Fibroblast of the conjunctiva (primary cell): Measurements from ENCODE around the gene LRIG3.
"Not testable (repeated sequence)": the region's sequence is repeated elsewhere in the genome, so short reads cannot be mapped to it uniquely, and the experiment has no call there.

ENCODE experiments used
- DNase-seq: peaks from one replicate; pipeline ENCODE4 v3.0.0-alpha.2; 2010; ENCODE audit warnings: low read depth

The LRIG3 gene, protein sequence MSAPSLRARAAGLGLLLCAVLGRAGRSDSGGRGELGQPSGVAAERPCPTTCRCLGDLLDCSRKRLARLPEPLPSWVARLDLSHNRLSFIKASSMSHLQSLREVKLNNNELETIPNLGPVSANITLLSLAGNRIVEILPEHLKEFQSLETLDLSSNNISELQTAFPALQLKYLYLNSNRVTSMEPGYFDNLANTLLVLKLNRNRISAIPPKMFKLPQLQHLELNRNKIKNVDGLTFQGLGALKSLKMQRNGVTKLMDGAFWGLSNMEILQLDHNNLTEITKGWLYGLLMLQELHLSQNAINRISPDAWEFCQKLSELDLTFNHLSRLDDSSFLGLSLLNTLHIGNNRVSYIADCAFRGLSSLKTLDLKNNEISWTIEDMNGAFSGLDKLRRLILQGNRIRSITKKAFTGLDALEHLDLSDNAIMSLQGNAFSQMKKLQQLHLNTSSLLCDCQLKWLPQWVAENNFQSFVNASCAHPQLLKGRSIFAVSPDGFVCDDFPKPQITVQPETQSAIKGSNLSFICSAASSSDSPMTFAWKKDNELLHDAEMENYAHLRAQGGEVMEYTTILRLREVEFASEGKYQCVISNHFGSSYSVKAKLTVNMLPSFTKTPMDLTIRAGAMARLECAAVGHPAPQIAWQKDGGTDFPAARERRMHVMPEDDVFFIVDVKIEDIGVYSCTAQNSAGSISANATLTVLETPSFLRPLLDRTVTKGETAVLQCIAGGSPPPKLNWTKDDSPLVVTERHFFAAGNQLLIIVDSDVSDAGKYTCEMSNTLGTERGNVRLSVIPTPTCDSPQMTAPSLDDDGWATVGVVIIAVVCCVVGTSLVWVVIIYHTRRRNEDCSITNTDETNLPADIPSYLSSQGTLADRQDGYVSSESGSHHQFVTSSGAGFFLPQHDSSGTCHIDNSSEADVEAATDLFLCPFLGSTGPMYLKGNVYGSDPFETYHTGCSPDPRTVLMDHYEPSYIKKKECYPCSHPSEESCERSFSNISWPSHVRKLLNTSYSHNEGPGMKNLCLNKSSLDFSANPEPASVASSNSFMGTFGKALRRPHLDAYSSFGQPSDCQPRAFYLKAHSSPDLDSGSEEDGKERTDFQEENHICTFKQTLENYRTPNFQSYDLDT

DNA sequence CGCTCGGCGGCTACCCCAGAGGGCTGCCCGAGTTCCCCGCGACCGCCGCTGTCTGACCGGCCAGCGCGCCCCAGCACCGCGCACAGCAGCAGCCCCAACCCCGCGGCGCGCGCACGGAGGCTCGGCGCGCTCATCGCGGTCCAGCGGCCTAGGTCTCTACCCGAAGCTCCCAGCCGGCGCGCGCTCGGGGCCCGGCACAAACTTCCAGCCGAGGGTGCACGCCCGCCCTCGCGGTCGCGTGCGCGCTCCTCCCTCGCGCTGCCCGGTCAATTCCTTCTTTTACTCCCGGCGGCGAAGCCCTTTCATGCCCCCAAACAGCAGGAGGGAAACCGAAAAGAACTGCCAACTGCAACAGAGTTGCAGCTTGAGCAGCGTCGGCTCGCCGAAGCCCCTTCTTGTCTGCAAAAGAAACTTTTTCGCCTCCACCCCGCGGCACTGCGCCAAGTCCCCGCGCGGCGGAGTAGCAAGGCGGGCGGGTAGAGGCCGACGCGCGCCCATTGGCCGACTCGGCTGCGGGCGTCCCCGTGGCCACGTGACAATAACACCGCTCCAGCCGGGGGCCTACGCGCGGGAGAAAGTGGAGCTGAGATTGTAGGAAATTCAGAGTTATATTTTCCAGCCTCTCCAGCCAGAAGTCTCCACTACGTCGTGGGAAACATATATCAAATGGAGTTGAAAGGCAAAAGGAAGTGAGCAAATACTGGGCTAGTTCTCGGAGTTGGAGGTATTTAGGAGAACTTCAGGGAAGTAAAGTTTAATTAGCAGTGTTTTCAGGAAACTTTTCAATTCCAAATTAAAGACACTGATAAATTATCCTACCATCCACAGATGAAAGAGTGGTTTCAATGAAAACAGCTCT lies at the start of gene LRIG3:
Gene LRIG3, minus strand, starts transcription at position 403 of the 859 bp plus-strand sequence. Its CDS starts 269 bp downstream, at position 134.
- DNase-seq, result peak; percentile 88

DNA sequence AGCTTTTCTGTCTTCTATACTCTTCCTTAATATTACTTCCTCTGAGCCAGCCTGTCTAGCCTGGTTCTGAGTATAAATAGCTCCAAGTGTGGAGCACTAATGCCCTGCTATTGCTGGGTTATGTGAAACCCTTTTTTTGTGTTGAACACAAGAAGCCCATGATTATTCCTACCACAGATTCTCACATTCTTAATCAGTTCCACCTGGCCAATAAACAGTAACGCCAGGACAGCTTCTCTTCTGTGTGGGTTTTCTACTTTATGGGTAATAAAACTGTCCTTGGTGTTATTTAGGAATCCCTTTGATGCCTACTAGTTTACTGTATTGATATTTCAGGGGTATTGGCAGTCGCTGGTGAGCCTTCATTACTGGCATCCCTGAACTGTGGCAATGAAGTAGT lies 48.9 kb upstream of the LRIG3 start:
- DNase-seq, result no peak

DNA sequence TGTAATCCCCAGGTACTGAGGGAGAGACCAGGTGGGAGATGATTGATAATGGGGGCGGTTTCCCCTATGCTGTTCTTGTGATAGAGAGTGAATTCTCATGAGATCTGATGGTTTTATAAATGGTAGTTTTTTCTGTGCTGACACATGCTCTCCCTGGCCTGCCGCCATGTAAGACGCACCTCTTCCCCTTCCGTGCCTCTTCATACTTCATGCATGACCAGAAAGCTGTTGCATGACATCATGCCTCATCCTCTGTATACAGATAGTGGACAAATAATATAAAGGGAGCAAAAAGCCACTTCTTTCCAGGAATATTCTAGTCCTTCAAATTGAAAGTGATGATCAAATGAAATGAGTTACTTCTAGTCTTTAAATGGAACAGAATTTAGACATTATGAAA lies 47.3 kb upstream of the LRIG3 start:
- DNase-seq, result peak; percentile 24

DNA sequence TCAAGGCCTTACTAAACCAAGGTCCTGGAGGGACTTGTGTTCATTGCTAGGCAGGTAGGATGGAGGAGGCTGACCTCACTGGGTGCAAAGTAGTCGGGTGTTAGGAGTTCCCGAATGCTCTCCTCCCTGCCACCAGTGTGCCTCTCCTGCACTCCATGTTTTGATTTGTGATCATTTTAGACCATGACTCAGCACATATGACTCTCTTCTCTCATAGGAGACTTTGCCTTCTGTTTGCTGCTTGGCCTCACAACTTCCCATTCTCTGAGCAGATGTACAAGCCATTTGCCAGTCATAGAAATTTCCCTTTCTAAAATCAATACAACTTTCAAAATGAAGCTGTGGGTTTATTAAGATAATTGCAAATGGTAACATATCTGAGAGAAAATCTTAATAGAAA lies 46.6 kb upstream of the LRIG3 start:
- DNase-seq, result no peak

DNA sequence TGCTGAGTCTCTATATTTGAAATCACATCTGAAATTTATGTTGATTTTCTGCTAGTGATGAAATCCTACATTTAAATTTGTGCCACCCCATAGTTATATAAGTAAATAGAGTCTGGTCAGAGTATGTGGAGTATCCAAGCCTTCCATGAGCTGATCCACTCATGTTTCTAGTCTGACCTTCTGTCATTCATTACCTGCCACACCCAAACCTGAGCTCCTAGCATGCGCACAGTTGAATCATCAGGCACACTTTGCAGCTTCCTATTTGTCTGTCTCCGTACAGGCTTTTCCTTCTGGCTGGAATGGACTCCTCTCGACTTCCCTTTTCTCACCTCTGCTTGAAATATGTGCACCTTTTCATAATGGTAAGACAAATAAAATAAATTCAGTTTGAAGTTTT lies 45.3 kb upstream of the LRIG3 start:
- no peak for DNase-seq

DNA sequence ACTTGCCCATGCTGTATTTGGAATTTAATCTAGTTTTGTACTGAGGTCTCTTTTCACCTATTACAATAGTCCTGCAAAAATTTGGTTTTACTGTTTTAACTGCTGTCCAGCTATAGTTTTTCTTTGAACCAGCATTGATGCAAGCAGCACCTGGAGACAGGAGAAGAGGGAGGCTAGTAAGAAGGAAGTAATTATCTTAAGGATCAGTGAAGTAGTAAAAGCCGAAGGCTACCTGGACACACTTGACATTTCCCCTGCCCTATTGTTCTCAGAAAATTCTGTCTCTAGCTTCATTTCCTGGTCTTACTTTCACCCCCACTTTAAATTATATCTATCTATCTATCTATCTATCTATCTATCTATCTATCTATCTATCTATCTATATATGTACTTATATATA lies 43.5 kb upstream of the LRIG3 start:
- no peak for DNase-seq

DNA sequence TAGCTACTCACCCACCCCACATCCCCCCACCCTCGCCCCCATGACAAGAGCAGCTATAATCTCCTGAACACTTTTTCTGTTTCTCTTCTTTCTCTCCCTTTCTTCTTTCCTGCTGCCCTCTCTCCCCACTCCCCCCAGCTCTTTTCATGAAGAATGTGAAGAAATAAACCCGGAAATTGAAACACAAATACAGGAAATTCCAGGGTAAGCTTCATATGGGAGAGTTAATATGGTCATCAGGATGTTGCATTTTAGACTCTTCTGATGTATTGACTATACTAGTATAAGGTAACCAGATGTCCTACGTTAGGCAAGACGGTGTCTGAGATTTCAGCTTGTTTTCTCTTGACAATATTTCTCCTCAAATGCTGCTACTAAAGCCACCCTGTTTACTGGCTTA lies 41.6 kb upstream of the LRIG3 start:
- no peak for DNase-seq

DNA sequence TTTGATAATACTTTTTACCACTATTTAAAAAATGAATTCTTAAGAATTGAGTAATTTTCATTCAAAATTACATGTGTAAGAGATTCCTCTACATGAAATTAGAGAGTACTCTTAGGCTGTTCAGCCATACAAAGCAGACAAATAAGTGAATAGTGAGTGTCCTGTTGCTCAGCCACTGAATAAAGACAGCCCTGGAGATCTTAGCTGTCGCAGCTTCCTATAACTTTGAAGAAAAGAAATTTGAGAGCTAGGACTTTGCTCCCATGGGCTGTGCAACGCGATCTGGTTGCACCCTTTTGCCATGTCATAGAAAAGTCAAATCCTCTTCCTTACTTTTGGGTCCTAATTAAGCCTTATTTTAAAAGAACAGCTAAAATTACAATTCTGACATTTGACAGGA lies 40.9 kb upstream of the LRIG3 start:
- no peak for DNase-seq

DNA sequence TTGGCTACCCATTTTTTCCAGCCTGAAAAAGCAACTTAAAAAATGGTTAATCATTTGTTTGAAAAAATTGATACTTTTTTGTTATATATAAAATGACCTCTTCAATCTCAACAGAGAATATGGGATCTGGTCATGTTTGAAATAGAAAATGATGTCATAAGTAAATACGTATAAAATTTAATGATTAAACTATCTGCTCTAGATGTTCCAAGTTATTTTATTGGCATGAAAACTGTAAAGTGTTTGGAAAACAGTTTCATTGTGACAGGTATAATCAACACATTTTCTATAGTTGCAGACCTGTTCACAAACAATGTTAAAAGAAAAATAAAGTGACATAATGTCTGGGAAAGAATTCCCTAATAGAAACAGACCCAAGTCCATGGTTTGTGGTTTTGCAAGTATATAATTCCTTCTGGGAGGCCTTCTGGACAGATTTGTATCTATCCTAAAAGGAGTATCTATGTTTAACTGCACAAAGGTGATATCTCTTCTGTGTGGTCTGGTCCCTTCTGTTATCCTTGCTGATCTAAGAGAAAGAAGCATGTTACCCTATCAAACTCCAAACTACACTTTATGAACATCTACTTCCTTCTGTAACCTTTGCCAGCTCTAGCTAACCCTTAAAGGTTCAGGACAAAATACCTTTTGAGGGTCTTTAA lies 39.5 kb upstream of the LRIG3 start:
- no peak for DNase-seq

DNA sequence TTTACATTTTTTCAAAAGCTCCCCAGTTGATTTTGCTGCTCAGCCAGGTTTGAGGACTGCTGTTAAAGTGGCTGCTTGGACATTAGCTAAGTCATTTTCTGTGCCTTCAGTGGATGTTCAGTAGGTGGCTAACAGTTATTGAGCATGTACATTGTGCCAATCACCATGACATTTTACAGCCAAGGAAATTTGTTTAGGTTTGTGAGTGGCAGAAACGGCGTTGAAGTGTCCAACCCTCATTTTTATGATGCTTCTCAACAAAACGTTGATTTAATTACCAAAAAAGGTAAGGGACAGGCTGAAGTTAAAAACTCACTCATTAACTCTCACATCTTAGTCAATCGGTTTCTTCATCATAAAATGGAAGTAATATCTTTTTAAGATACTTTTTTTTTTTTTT lies 37.0 kb upstream of the LRIG3 start:
- no peak for DNase-seq

DNA sequence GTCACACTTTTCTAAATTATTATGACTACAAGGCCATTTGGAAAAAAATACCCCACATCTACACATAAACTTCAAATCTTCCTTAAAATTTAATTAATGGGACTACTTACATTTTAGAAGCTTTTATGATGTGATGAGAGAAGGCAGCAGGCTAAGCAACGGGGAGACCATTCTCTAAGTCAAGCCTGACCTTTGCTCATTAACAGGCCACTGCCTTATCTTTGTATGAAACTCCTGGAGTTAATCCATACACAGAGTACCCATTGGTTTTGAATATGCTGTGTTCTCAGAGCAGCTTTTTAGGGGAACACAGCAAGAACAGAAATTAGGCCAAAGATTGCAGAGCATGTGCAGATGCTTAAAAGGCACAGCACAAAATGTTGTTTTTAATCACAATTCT lies 35.5 kb upstream of the LRIG3 start:
- no peak for DNase-seq

DNA sequence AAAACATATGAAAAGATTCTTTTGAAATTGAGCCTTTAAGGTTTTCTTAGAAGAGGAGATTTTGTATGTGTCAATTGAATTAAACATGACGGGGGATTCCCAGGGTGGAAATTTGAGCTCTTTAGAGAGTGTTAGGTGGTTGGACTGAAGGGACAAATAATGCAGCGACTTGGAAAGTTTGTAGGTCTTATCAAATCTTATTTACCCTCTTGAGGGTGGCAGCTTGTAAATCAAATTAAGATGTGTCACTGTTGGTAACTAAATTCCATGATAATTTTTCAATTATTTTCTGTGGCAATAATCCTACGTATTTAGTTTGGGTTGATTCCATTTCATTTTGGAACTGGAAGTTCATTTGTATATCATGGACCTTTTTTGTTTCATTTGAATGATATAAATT lies 33.7 kb upstream of the LRIG3 start:
- no peak for DNase-seq

DNA sequence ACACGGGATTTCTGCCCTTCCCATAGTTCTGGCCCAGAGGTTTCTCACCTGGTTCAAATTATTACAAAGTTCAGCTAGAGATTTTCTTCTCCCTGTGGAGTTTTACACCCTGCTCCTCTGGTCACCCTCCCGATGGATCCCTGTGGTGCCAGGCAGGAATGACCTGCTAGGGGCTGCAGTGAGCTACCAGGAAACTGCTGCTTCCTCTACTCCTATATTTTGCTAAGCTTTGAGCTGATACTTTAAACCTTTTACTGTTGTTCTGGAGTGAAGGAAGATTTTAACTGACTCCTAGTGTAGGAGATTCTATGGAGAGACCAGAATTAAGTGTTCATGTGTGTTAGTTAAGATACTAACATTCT lies 30.4 kb upstream of the LRIG3 start:
- DNase-seq, result no peak

DNA sequence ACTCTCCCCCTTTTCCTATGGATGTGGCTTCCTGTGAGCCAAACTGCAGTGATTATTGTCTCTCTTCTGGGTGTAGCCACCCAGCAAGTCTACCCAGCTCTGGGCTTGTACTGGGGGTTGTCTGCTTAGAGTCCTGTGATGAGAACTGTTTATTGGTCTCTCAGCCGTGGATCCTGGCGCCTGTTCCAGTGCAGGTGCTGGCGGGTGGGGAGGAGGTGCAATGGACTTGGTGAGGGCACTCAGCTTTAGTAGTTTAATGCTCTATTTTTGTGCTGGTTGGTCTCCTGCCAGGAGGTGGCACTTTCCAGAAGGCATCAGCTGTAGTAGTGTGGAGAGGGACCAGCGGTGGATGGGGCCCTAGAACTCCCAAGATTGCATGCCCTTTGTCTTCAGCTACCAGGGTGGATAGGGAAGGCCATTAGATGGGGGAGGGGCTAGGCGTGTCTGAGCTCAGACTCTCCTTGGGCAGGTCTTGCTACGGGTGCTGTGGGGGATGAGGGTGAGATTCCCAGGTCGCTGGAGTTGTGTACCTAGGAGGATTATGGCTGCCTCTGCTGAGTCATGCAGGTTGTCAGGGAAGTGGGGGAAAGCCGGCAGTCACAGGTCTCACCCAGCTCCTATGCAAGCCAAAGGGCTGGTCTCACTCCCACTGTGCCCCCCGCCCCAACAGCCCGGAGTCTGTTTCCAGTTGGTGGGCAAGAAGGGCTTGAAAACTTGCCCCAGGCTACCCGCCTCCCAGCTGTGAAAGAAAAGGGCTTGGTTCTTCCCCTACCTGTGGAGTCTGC lies 29.8 kb upstream of the LRIG3 start:
- not testable (repeated sequence) for DNase-seq

DNA sequence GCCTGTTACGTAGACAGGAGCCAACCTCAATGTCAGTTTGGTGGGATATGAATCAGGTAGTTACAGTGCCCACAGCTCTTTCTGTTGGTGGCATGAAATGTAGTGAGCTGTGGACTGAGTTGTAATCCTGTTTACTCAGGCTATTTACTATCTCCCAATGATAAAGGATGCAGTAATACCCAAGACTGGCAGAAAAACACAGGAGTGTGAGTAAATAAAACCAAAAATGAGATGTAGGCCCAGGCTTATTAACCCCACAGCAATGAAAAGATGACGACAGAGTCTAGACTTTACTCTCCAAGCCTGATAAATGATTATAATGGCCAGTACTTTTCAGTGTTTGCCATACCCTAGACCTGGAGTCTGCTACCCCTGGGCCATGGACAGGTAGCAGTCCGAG lies 22.8 kb upstream of the LRIG3 start:
- no peak for DNase-seq

DNA sequence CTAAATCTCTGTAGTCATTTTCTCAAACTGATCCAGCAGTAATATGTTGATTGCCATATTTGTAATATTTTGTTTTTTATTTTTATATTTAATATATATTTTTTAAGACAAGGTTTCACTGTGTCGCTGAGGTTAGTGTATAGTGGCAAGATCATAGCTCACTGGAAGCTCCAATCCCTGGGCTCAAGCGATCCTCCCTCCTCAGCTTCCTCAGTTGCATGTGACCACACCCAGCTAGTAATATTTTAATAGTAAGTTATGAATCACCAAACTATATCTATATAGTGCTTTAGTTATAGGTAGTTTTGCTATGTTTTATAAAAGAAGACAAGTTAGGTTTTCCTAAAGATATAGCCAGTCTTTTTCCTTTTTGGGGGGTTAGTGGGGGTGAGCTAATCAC lies 22.0 kb upstream of the LRIG3 start:
- DNase-seq, result no peak

DNA sequence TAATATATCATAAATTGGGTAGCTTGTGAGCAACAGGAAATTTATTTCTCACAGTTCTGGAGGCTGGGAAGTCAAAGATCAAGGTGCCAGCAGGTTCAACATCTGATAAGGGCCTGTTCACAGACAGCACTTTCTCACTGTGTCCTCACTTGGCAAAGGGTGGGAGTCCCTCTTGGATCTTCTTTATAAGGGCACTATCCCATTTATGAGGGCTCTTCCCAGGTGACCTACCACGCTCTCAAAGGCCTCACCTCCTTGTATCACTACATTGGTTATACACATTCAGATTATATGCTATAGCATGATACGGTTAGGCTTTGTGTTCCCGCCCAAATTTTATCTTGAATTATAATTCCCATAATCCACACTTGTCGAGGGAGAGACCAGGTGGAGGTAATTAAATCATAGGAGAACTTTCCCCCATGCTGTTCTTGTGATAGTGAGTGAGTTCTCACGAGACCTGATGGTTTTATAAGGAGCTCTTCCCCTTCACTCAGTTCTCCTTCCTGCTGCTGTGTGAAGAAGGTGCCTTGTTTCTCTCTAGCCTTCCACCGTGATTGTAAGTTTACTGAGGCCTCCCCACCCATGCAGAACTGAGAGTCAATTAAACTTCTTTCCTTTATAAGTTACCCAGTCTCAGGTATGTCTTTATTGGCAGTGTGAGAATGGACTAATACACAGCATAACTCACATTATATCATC lies 19.2 kb upstream of the LRIG3 start:
- no peak for DNase-seq

DNA sequence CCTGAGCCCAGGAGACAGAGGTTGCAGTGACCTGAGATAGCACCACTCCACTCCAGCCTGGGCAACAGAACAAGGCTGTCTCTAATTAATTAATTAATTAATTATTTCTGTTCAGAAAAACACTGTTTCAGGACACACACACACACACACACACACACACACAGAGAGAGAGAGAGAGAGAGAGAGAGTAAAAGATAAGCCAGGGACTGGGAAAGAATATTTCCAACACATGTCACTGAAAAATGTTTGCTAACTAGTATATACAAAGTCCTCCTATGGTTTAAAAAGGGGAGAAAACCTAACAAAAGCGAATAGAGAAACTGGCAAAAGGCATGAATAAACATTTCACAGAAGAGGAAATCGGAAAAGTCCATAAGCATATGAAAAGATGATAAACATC lies 18.1 kb upstream of the LRIG3 start:
- no peak for DNase-seq

DNA sequence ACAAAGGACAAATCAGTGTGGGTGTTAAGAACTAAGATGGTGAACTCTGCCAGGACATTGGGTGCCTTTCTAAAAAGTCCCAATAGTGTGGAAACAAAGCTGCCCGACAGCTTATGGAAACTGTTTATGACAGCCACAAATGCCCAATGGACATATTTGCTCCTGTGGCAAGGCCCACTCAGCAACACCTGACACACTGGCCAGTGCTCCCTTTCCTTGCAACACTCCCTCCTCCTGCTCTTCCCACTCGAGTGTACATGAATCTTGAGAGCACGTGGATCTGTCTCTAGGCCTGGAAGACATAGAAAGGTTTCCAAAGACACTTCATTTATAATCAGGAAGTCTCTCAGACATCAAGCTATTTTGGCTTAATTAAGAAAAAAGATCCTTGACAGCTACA lies 14.2 kb upstream of the LRIG3 start:
- no peak for DNase-seq
